CD4-positive, alpha-beta T cell treated with Interleukin-10 for 1 hour (primary cell): ENCODE measurements around the gene CCDC17.
"Not testable (repeated sequence)": the region's sequence is repeated elsewhere in the genome, so short reads cannot be mapped to it uniquely, and the experiment has no call there.

Source experiments
- DNase-seq: peaks from one replicate; pipeline ENCODE4 v3.0.0-alpha.2; 2020

CCDC17 gene

GRCh38 chr1:45621501-45621836 lies 2.4 kb downstream of the CCDC17 start:
- no peak for DNase-seq

- no peak for DNase-seq
Observed at GRCh38 chr1:45620588-45621500, 3.0 kb downstream of the CCDC17 start.

- no peak for DNase-seq
Observed at GRCh38 chr1:45619149-45619921, 4.5 kb downstream of the CCDC17 start.

GRCh38 chr1:45617618-45618017 lies 6.2 kb downstream of the CCDC17 start:
- no peak for DNase-seq

- no peak for DNase-seq
Observed at GRCh38 chr1:45615885-45616284, 8.0 kb downstream of the CCDC17 start.

- no peak for DNase-seq
Observed at GRCh38 chr1:45612941-45613579, 10.8 kb downstream of the CCDC17 start.

GRCh38 chr1:45610589-45611226 lies 13.1 kb downstream of the CCDC17 start:
- DNase-seq: no peak

GRCh38 chr1:45608175-45609156 lies 15.4 kb downstream of the CCDC17 start:
- DNase-seq: no peak

GRCh38 chr1:45607404-45608074 lies 16.3 kb downstream of the CCDC17 start:
- DNase-seq: no peak

GRCh38 chr1:45604239-45604638 lies 19.6 kb downstream of the CCDC17 start:
- no peak for DNase-seq

- DNase-seq: not testable (repeated sequence)
Observed at GRCh38 chr1:45596765-45597164, 27.1 kb downstream of the CCDC17 start.

GRCh38 chr1:45594412-45594811 lies 29.4 kb downstream of the CCDC17 start:
- DNase-seq: no peak

GRCh38 chr1:45589861-45590260 lies 34.0 kb downstream of the CCDC17 start:
- DNase-seq: no peak

- no peak for DNase-seq
Observed at GRCh38 chr1:45586769-45587168, 37.1 kb downstream of the CCDC17 start.

- no peak for DNase-seq
Observed at GRCh38 chr1:45585496-45586075, 38.3 kb downstream of the CCDC17 start.

GRCh38 chr1:45585110-45585426 lies 38.8 kb downstream of the CCDC17 start:
- no peak for DNase-seq

GRCh38 chr1:45584351-45585109 lies 39.3 kb downstream of the CCDC17 start:
- peak; percentile 87 for DNase-seq

GRCh38 chr1:45583666-45584350 lies 40.0 kb downstream of the CCDC17 start, which contains the start of gene NASP:
Gene NASP, plus strand, starts transcription at chr1:45584041. Its CDS starts 106 bp downstream, at chr1:45584147.
- peak; percentile 94 for DNase-seq

GRCh38 chr1:45583264-45583665 lies 40.6 kb downstream of the CCDC17 start:
- DNase-seq: peak; percentile 97
